CD4-positive, alpha-beta T cell (primary cell): ENCODE results near the gene CTXN2. TPM values are rescaled to one million over a fixed set of nuclear protein-coding genes. Genes with fewer than 3 reads are reported as not detected.

ENCODE experiments used
- ATAC-seq: fragments of 200-7000 bp; cut with Tn5 transposase; one replicate; pipeline ENCODE4 v1.10.0; 2022; ENCODE audit warnings: mild to moderate bottlenecking; ENCODE audit not compliant: poor library complexity
- CTCF ChIA-PET: fragments of 350-600 bp; sonication (Branson Sonifier 250); formaldehyde crosslinking; loops from one replicate; lab custom pipeline; 2021; ENCODE audit warnings: antibody characterized with exemption, inconsistent platforms; lab: Charles Lee
- POLR2A ChIA-PET: fragments of 350-600 bp; sonication (Branson Sonifier 250); formaldehyde crosslinking; loops from one replicate; lab custom pipeline; 2021; ENCODE audit warnings: antibody characterized with exemption, inconsistent platforms; lab: Charles Lee
- DNase-seq, 14 experiments: peaks; one replicate each; pipeline ENCODE4 v3.0.0-alpha.2; 2013 to 2020; ENCODE audit warnings: mixed read lengths in 2 of 14
- H3K27ac ChIP-seq, 2 donors: one replicate each; pipeline versions ENCODE4 v1.5.1 to v1.7.0; 2013; ENCODE audit warnings: low read length in 2 of 2, low read depth in 1 of 2, mild to moderate bottlenecking in 1 of 2
- H3K27me3 ChIP-seq, 2 experiments: 1 replicate in 1 of 2; 2 replicates in 1 of 2; pipeline versions ENCODE4 v1.6.1 to v1.7.0; 2013; ENCODE audit warnings: low read length in 2 of 2, control low read depth in 1 of 2, mild to moderate bottlenecking in 1 of 2, moderate library complexity in 1 of 2; ENCODE audit not compliant: insufficient read depth in 2 of 2, control insufficient read depth in 1 of 2
- H3K36me3 ChIP-seq: one replicate; pipeline ENCODE4 v1.6.1; 2013; ENCODE audit warnings: low read length, control low read depth; ENCODE audit not compliant: insufficient read depth
- H3K4me1 ChIP-seq: one replicate; pipeline ENCODE4 v1.6.1; 2013; ENCODE audit warnings: low read length, control low read depth; ENCODE audit not compliant: insufficient read depth
- H3K4me3 ChIP-seq: one replicate; pipeline ENCODE4 v1.5.1; 2013; ENCODE audit warnings: mild to moderate bottlenecking, low read length, moderate library complexity
- H3K9me3 ChIP-seq, 2 experiments: 1 replicate in 1 of 2; 2 replicates in 1 of 2; pipeline versions ENCODE4 v1.6.1 to v1.7.0; 2013; ENCODE audit warnings: low read length in 2 of 2, mild to moderate bottlenecking in 2 of 2, control low read depth in 1 of 2, moderate library complexity in 1 of 2; ENCODE audit not compliant: control insufficient read depth in 1 of 2, insufficient read depth in 1 of 2
- H3K27ac Mint-ChIP-seq: one replicate; pipeline ENCODE4 v1.8.0; 2020; ENCODE audit warnings: mixed read lengths
- H3K27me3 Mint-ChIP-seq: one replicate; pipeline ENCODE4 v1.8.0; 2021; ENCODE audit warnings: mixed read lengths
- H3K36me3 Mint-ChIP-seq: one replicate; pipeline ENCODE4 v1.8.0; 2021; ENCODE audit warnings: low read depth, mixed read lengths
- H3K4me1 Mint-ChIP-seq: one replicate; pipeline ENCODE4 v1.8.0; 2021; ENCODE audit warnings: low read depth, mixed read lengths
- H3K4me3 Mint-ChIP-seq: one replicate; pipeline ENCODE4 v1.8.0; 2020; ENCODE audit warnings: mild to moderate bottlenecking, mixed read lengths
- H3K9me3 Mint-ChIP-seq: one replicate; pipeline ENCODE4 v1.8.0; 2020; ENCODE audit warnings: mixed read lengths
- CTCF ChIP-seq: fragments of 200-600 bp; IDR thresholded peaks from one replicate; pipeline ENCODE4 v1.8.0; 2022; ENCODE audit warnings: antibody characterized with exemption, mild to moderate bottlenecking
- intact Hi-C, 2 experiments: fragments of 100-400 bp; cut with DNase I in 1 of 2; cut with micrococcal nuclease in 1 of 2; formaldehyde crosslinking; loops; one replicate each; pipeline versions ENCODE4 v1.15.1 to v1.9.0; 2023 to 2025; cut with DNase I, micrococcal nuclease
- total RNA-seq, 174 experiments: library from RNA in 2 of 174; stranded (reverse) in 2 of 174; gene quantifications; one replicate each; pipeline ENCODE4 v1.2.3 and lab custom pipeline; 2021 to 2026

CTXN2 gene
- total RNA-seq, 2 experiments from 2014 or later, result not detected

- intact Hi-C loops, result no loop called here
- Histone ChIP-seq H3K4me1 (peaks cover 3% of the 10 kb centered on the region), H3K9me3 (no peaks in the 10 kb centered on the region), H3K27me3 (peaks cover 3 to 5% of the 10 kb centered on the region in 2 experiments), H3K36me3 (no peaks in the 10 kb centered on the region), H3K27ac (no peak overlapping the region), H3K4me3 (peak overlapping the region; percentile 55)
- DNase-seq (peak in 3 of 14 experiments; percentile 56 to 58 (median 57)), ATAC-seq (peak; percentile 60)
- H3K9me3 Mint-ChIP-seq, result no peaks in the 10 kb centered on the region
- ChIA-PET POLR2A (interaction anchor here (0.8 to 2.2 kb wide), 4 partner anchors 9 to 1444 kb away, joined by 3 to 10 read pairs (median 5); partner anchors contain the start of genes DTWD1, DUT and FAM227B), CTCF (no interaction called here)
- peaks cover 11% of the 10 kb centered on the region for H3K36me3 Mint-ChIP-seq
- H3K27ac Mint-ChIP-seq, result peak overlapping the region; percentile 87
- peak overlapping the region; percentile 99 for H3K4me3 Mint-ChIP-seq
- peaks cover 9% of the 10 kb centered on the region for H3K27me3 Mint-ChIP-seq
- H3K4me1 Mint-ChIP-seq, result peaks cover 31% of the 10 kb centered on the region
- TF ChIP-seq CTCF, result no peak
These were observed 14.1 kb upstream of the CTXN2 start for GRCh38 chr15:48177383-48177765.

- no peak within 1 kb of the TSS for H3K27ac ChIP-seq
- ATAC-seq, result peak; percentile 78
- ChIA-PET CTCF (no interaction called here), POLR2A (interaction anchor here (0.8 to 2.2 kb wide), 4 partner anchors 10 to 1443 kb away, joined by 3 to 10 read pairs (median 5); partner anchors contain the start of genes DTWD1, DUT and FAM227B)
- H3K36me3 ChIP-seq, result no peaks in the 10 kb centered on the region
- Mint-ChIP-seq H3K9me3 (no peaks in the 10 kb centered on the region), H3K4me3 (peak within 1 kb of the TSS; percentile 99), H3K27ac (peak within 1 kb of the TSS; percentile 87), H3K27me3 (peaks cover 14% of the 10 kb centered on the region), H3K4me1 (peaks cover 31% of the 10 kb centered on the region), H3K36me3 (peaks cover 11% of the 10 kb centered on the region)
- H3K4me1 ChIP-seq, result peaks cover 3% of the 10 kb centered on the region
- intact Hi-C loops, result no loop called here
- peaks cover 5 to 7% of the 10 kb centered on the region in 2 experiments for H3K27me3 ChIP-seq
- H3K9me3 ChIP-seq, result no peaks in the 10 kb centered on the region
- DNase-seq, result peak; percentile 27 to 80 (median 56)
- no peak for TF ChIP-seq CTCF
- peak within 1 kb of the TSS; percentile 55 for H3K4me3 ChIP-seq
These were observed 13.5 kb upstream of the CTXN2 start, which contains the start of gene MYEF2 for GRCh38 chr15:48177766-48178647. Gene MYEF2, minus strand, starts transcription at chr15:48178295. Its CDS starts 58 bp downstream, at chr15:48178237.

DNA sequence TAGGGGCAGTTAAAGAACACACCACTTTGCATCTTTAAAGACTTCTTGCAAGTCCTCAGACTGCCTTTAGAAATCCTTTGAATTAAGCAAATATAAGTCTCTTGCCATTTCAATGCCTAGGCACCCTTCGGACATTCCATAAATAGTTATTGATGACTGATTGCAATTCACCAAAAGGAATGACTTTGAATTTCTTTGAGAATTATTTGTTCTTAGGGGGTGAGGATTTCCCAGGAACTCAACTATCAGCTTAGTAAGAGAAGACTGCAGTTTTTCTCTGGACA lies 12.9 kb upstream of the CTXN2 start:
- no peaks in the 10 kb centered on the region for H3K36me3 ChIP-seq
- Mint-ChIP-seq H3K36me3 (peaks cover 11% of the 10 kb centered on the region), H3K4me3 (peak overlapping the region; percentile 76), H3K27ac (no peak overlapping the region), H3K27me3 (peaks cover 19% of the 10 kb centered on the region), H3K4me1 (peaks cover 31% of the 10 kb centered on the region), H3K9me3 (no peaks in the 10 kb centered on the region)
- ATAC-seq, result no peak
- H3K4me1 ChIP-seq, result peaks cover 3% of the 10 kb centered on the region
- no peaks in the 10 kb centered on the region for H3K9me3 ChIP-seq
- intact Hi-C loops, result no loop called here
- H3K4me3 ChIP-seq, result peak overlapping the region; percentile 55
- peaks cover 5 to 8% of the 10 kb centered on the region in 2 experiments for H3K27me3 ChIP-seq
- DNase-seq, result no peak
- CTCF ChIA-PET, result no interaction called here
- POLR2A ChIA-PET, result interaction anchor here (1.1 to 2.2 kb wide), 2 partner anchors 153 to 1442 kb away, joined by 4 to 10 read pairs; partner anchors contain the start of genes DTWD1, DUT and FAM227B
- H3K27ac ChIP-seq, result no peak overlapping the region
- no peak for TF ChIP-seq CTCF
